Activated B cell treated with CpG ODN at 0.5 μM for 24 hours (primary cell): ENCODE results near the gene GPR157. TPM values are rescaled to one million over a fixed set of nuclear protein-coding genes. Genes with fewer than 3 reads are reported as not detected.
"Not testable (repeated sequence)": the region's sequence is repeated elsewhere in the genome, so short reads cannot be mapped to it uniquely, and the experiment has no call there.

ENCODE experiments used
- ATAC-seq: fragments of 200-7000 bp; cut with Tn5 transposase; one replicate; pipeline ENCODE4 v1.10.0; 2021; ENCODE audit warnings: low read depth, mild to moderate bottlenecking, moderate library complexity
- CTCF ChIA-PET: fragments of 350-600 bp; sonication (Branson Sonifier 250); formaldehyde crosslinking; loops from one replicate; lab custom pipeline; 2021; ENCODE audit warnings: antibody characterized with exemption; lab: Charles Lee
- POLR2A ChIA-PET: fragments of 350-600 bp; sonication (Branson Sonifier 250); formaldehyde crosslinking; loops from one replicate; lab custom pipeline; 2021; ENCODE audit warnings: antibody characterized with exemption; lab: Charles Lee
- DNase-seq: peaks from one replicate; pipeline ENCODE4 v3.0.0; 2022
- H3K27ac Mint-ChIP-seq: one replicate; pipeline ENCODE4 v1.8.0; 2020; ENCODE audit warnings: mixed read lengths
- H3K27me3 Mint-ChIP-seq: one replicate; pipeline ENCODE4 v1.8.0; 2021; ENCODE audit warnings: mixed read lengths
- H3K36me3 Mint-ChIP-seq: one replicate; pipeline ENCODE4 v1.8.0; 2021; ENCODE audit warnings: low read depth, mixed read lengths
- H3K4me1 Mint-ChIP-seq: one replicate; pipeline ENCODE4 v1.8.0; 2021; ENCODE audit warnings: mixed read lengths
- H3K4me3 Mint-ChIP-seq: one replicate; pipeline ENCODE4 v1.8.0; 2020; ENCODE audit warnings: mild to moderate bottlenecking, mixed read lengths
- H3K9me3 Mint-ChIP-seq: one replicate; pipeline ENCODE4 v1.8.0; 2020; ENCODE audit warnings: mixed read lengths
- CTCF ChIP-seq: fragments of 200-600 bp; IDR thresholded peaks from one replicate; pipeline ENCODE4 v1.8.0; 2022; ENCODE audit warnings: antibody characterized with exemption, mild to moderate bottlenecking
- intact Hi-C: fragments of 100-400 bp; cut with micrococcal nuclease; formaldehyde crosslinking; loops from one replicate; pipeline ENCODE4 v1.15.1; 2024
- total RNA-seq: library from RNA; stranded (reverse); gene quantifications from 2 replicates; pipeline ENCODE4 v1.2.3, GENCODE V29; 2022

GPR157 gene
- total RNA-seq, 1 donor from 2014 or later = 7.0 TPM

- H3K36me3 Mint-ChIP-seq = no peaks in the 10 kb centered on the region
- POLR2A ChIA-PET = no interaction called here
- ATAC-seq (no peak), DNase-seq (no peak)
- peaks cover 47% of the 10 kb centered on the region for H3K4me1 Mint-ChIP-seq
- H3K27me3 Mint-ChIP-seq = no peaks in the 10 kb centered on the region
- TF ChIP-seq CTCF = no peak
- CTCF ChIA-PET = no interaction called here
- no peak overlapping the region for H3K4me3 Mint-ChIP-seq
- H3K27ac Mint-ChIP-seq = peak overlapping the region; percentile 53
- H3K9me3 Mint-ChIP-seq = no peaks in the 10 kb centered on the region
- intact Hi-C loops = loop anchor here (5.0 kb wide), 1 partner anchor 37 kb away; no protein-coding TSS in a partner anchor
Observed at GRCh38 chr1:9125325-9125724, 3.6 kb downstream of the GPR157 start.

GRCh38 chr1:9124389-9124788, 4.5 kb downstream of the GPR157 start:
- intact Hi-C loops, DNase-seq, POLR2A ChIA-PET, H3K36me3 Mint-ChIP-seq, H3K27me3 Mint-ChIP-seq, H3K9me3 Mint-ChIP-seq, H3K27ac Mint-ChIP-seq, ATAC-seq, H3K4me3 Mint-ChIP-seq: not testable (repeated sequence)
- peaks cover 47% of the 10 kb centered on the region for H3K4me1 Mint-ChIP-seq
- CTCF ChIA-PET = interaction anchor here (1.0 kb wide), 1 partner anchor 56 kb away, joined by 3 read pairs; no protein-coding TSS in a partner anchor

DNA sequence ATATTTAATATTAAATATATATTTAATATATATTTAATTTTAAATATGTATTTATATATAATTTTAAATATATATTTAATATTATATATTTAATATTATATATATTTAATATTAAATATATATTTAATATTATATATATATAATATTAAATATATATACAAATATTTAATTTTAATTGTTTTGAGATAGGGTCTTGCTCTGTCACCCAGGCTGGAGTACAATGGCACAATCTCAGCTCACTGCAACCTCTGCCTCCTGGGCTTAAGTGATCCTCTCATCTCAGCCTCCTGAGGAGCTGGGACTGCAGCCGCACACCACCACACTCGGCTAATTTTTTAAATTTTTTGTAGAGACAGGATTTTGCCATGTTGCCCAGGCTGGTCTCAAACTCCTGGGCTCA, 5.2 kb downstream of the GPR157 start:
- H3K27ac Mint-ChIP-seq, intact Hi-C loops, POLR2A ChIA-PET, DNase-seq, ATAC-seq, H3K4me3 Mint-ChIP-seq, H3K27me3 Mint-ChIP-seq, H3K36me3 Mint-ChIP-seq, H3K9me3 Mint-ChIP-seq: not testable (repeated sequence)
- CTCF ChIA-PET = interaction anchor here (1.0 kb wide), 1 partner anchor 57 kb away, joined by 3 read pairs; no protein-coding TSS in a partner anchor
- peaks cover 49% of the 10 kb centered on the region for H3K4me1 Mint-ChIP-seq

DNA sequence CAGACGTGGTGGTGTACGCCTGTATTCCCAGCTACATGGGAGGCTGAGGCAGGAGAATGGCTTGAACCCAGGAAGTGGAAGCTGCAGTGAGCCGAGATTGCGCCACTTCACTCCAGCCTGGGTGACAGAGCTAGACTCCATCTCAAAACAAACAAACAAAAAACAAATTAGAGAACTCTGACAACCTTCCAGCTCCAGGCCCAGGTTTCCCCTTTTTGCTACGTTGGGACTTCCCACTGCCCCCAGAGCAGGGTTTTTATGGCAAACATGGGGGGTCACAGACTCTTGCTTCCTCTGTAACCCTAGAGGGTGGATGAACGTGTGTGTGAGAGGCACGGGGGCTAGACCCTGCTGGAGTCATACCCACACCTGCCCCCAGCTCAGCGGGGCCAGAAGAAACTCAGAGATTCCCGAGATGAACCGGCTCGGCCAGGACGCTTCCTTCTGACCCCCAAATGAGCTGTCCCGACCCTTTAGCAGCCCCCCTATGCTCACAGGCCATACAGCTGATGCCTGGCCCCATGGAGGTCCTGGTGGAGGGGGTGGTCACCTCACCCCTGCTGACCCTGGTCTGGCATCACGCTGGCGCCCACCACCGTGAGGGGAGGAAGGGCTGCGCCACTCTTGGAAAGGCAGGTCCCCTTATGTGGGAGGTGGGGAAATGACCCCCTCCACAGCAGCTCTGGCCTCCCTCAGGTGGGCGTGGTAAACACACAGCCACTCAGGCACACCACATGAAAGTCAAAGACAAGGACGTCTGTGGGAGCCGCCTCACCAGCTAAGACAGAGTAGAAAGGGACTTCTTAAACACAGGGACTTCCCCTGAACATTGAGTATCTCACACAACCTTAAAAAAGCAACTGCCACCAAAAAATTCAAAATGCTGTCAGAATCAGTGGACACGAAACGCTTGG, 7.1 kb downstream of the GPR157 start:
- Mint-ChIP-seq H3K27me3 (no peaks in the 10 kb centered on the region), H3K9me3 (no peaks in the 10 kb centered on the region), H3K27ac (no peak overlapping the region), H3K36me3 (no peaks in the 10 kb centered on the region), H3K4me3 (peak overlapping the region; percentile 32), H3K4me1 (peaks cover 43% of the 10 kb centered on the region)
- ChIA-PET POLR2A (interaction anchor here (0.5 to 1.0 kb wide), 2 partner anchors 448 to 711 kb away, joined by 4 read pairs; no protein-coding TSS in a partner anchor), CTCF (interaction anchor here (1.3 to 3.3 kb wide), 4 partner anchors 10 to 370 kb away, joined by 3 to 19 read pairs (median 6); no protein-coding TSS in a partner anchor)
- intact Hi-C loops = no loop called here
- no peak for TF ChIP-seq CTCF
- peak; percentile 91 for ATAC-seq
- no peak for DNase-seq

- ATAC-seq (no peak), DNase-seq (no peak)
- TF ChIP-seq CTCF = no peak
- Mint-ChIP-seq H3K4me1 (peaks cover 38% of the 10 kb centered on the region), H3K27me3 (no peaks in the 10 kb centered on the region), H3K36me3 (no peaks in the 10 kb centered on the region), H3K4me3 (no peak overlapping the region), H3K9me3 (no peaks in the 10 kb centered on the region), H3K27ac (no peak overlapping the region)
- ChIA-PET POLR2A (interaction anchor here (0.9 kb wide), 1 partner anchor 9 kb away, joined by 7 read pairs; no protein-coding TSS in a partner anchor), CTCF (interaction anchor here (1.4 to 3.3 kb wide), 2 partner anchors 9 to 22 kb away, joined by 3 to 19 read pairs; no protein-coding TSS in a partner anchor)
- intact Hi-C loops = no loop called here
Observed at GRCh38 chr1:9120312-9120958, 8.5 kb downstream of the GPR157 start.
